Skeletal muscle satellite cell (primary cell): Measurements from ENCODE around the gene PAX5.

Experiments
- H3K27me3 ChIP-seq: 2 replicates; pipeline ENCODE4 v1.7.0; 2013; ENCODE audit warnings: low read length; ENCODE audit not compliant: control insufficient read depth, insufficient read depth
- H3K36me3 ChIP-seq: 2 replicates; pipeline ENCODE4 v1.7.0; 2013; ENCODE audit warnings: mild to moderate bottlenecking, control low read depth, low read length; ENCODE audit not compliant: insufficient read depth
- H3K4me1 ChIP-seq: 2 replicates; pipeline ENCODE4 v1.7.0; 2013; ENCODE audit warnings: low read length; ENCODE audit not compliant: control insufficient read depth, insufficient read depth
- H3K4me2 ChIP-seq: 2 replicates; pipeline ENCODE4 v1.7.0; 2013; ENCODE audit warnings: mild to moderate bottlenecking, low read length
- H3K4me3 ChIP-seq: 2 replicates; pipeline ENCODE4 v1.7.0; 2013; ENCODE audit warnings: low read length
- H3K9ac ChIP-seq: 2 replicates; pipeline ENCODE4 v1.7.0; 2013; ENCODE audit warnings: mild to moderate bottlenecking, low read depth, low read length, moderate library complexity
- H3K9me3 ChIP-seq: replicated peaks from 2 replicates; pipeline ENCODE4 v1.7.0; 2013; ENCODE audit warnings: mild to moderate bottlenecking, control low read depth, low read length

PAX5 gene

GRCh38 chr9:36902080-36902716, 131.9 kb downstream of the PAX5 start:
- Histone ChIP-seq H3K9ac (no peak overlapping the region), H3K36me3 (no peaks in the 10 kb centered on the region), H3K4me3 (no peak overlapping the region), H3K27me3 (peaks cover 84% of the 10 kb centered on the region), H3K4me2 (no peak overlapping the region), H3K9me3 (no peaks in the 10 kb centered on the region), H3K4me1 (no peaks in the 10 kb centered on the region)

GRCh38 chr9:36901528-36901927, 132.5 kb downstream of the PAX5 start:
- Histone ChIP-seq H3K9ac (no peak overlapping the region), H3K4me1 (no peaks in the 10 kb centered on the region), H3K4me3 (no peak overlapping the region), H3K4me2 (no peak overlapping the region), H3K27me3 (peaks cover 83% of the 10 kb centered on the region), H3K9me3 (no peaks in the 10 kb centered on the region), H3K36me3 (no peaks in the 10 kb centered on the region)

GRCh38 chr9:36900856-36901220, 133.2 kb downstream of the PAX5 start:
- Histone ChIP-seq H3K4me3 (no peak overlapping the region), H3K27me3 (peaks cover 83% of the 10 kb centered on the region), H3K4me2 (no peak overlapping the region), H3K4me1 (no peaks in the 10 kb centered on the region), H3K9ac (no peak overlapping the region), H3K36me3 (no peaks in the 10 kb centered on the region), H3K9me3 (no peaks in the 10 kb centered on the region)

- Histone ChIP-seq H3K4me3 (no peak overlapping the region), H3K9me3 (no peaks in the 10 kb centered on the region), H3K36me3 (no peaks in the 10 kb centered on the region), H3K4me2 (no peak overlapping the region), H3K27me3 (peaks cover 83% of the 10 kb centered on the region), H3K4me1 (no peaks in the 10 kb centered on the region), H3K9ac (no peak overlapping the region)
These were observed 133.8 kb downstream of the PAX5 start for GRCh38 chr9:36900136-36900855.

GRCh38 chr9:36899406-36899805, 134.7 kb downstream of the PAX5 start:
- no peak overlapping the region for H3K4me3 ChIP-seq
- peaks cover 84% of the 10 kb centered on the region for H3K27me3 ChIP-seq
- no peak overlapping the region for H3K4me2 ChIP-seq
- H3K9ac ChIP-seq, result no peak overlapping the region
- H3K36me3 ChIP-seq, result no peaks in the 10 kb centered on the region
- H3K4me1 ChIP-seq, result no peaks in the 10 kb centered on the region
- no peaks in the 10 kb centered on the region for H3K9me3 ChIP-seq

GRCh38 chr9:36898431-36899020, 135.5 kb downstream of the PAX5 start:
- Histone ChIP-seq H3K9me3 (no peaks in the 10 kb centered on the region), H3K4me3 (no peak overlapping the region), H3K4me2 (no peak overlapping the region), H3K36me3 (no peaks in the 10 kb centered on the region), H3K27me3 (peaks cover 85% of the 10 kb centered on the region), H3K9ac (no peak overlapping the region), H3K4me1 (no peaks in the 10 kb centered on the region)

GRCh38 chr9:36897478-36897877, 136.6 kb downstream of the PAX5 start:
- Histone ChIP-seq H3K9me3 (no peaks in the 10 kb centered on the region), H3K9ac (no peak overlapping the region), H3K27me3 (peaks cover 87% of the 10 kb centered on the region)

GRCh38 chr9:36897019-36897418, 137.0 kb downstream of the PAX5 start:
- H3K9ac ChIP-seq, result no peak overlapping the region
- no peaks in the 10 kb centered on the region for H3K9me3 ChIP-seq
- H3K36me3 ChIP-seq, result no peaks in the 10 kb centered on the region
- peaks cover 88% of the 10 kb centered on the region for H3K27me3 ChIP-seq
- H3K4me2 ChIP-seq, result no peak overlapping the region
- H3K4me3 ChIP-seq, result no peak overlapping the region
- H3K4me1 ChIP-seq, result no peaks in the 10 kb centered on the region

More at GRCh38 chr9:36897478-36897877, 136.6 kb downstream of the PAX5 start:
- H3K4me3 ChIP-seq, result no peak overlapping the region
- no peaks in the 10 kb centered on the region for H3K4me1 ChIP-seq
- no peaks in the 10 kb centered on the region for H3K36me3 ChIP-seq
- H3K4me2 ChIP-seq, result no peak overlapping the region

- Histone ChIP-seq H3K9ac (no peak overlapping the region), H3K9me3 (no peaks in the 10 kb centered on the region), H3K27me3 (peaks cover 95% of the 10 kb centered on the region), H3K4me1 (no peaks in the 10 kb centered on the region), H3K36me3 (no peaks in the 10 kb centered on the region), H3K4me3 (no peak overlapping the region), H3K4me2 (no peak overlapping the region)
These were observed 137.8 kb downstream of the PAX5 start for GRCh38 chr9:36896296-36896695.

- H3K9ac ChIP-seq, result no peak overlapping the region
- no peak overlapping the region for H3K4me3 ChIP-seq
- no peaks in the 10 kb centered on the region for H3K36me3 ChIP-seq
- H3K4me1 ChIP-seq, result no peaks in the 10 kb centered on the region
- no peak overlapping the region for H3K4me2 ChIP-seq
- H3K27me3 ChIP-seq, result peaks cover 96% of the 10 kb centered on the region
- no peaks in the 10 kb centered on the region for H3K9me3 ChIP-seq
These were observed 138.3 kb downstream of the PAX5 start for GRCh38 chr9:36895744-36896260.

- H3K4me2 ChIP-seq, result no peak overlapping the region
- no peaks in the 10 kb centered on the region for H3K4me1 ChIP-seq
- H3K4me3 ChIP-seq, result no peak overlapping the region
- no peaks in the 10 kb centered on the region for H3K9me3 ChIP-seq
- no peaks in the 10 kb centered on the region for H3K36me3 ChIP-seq
- H3K27me3 ChIP-seq, result peaks cover 95% of the 10 kb centered on the region
- H3K9ac ChIP-seq, result no peak overlapping the region
These were observed 139.3 kb downstream of the PAX5 start for GRCh38 chr9:36894695-36895310.
